K562 (cell line): ENCODE results near the gene BEST3. TPM values are rescaled to one million over a fixed set of nuclear protein-coding genes. Genes with fewer than 3 reads are reported as not detected.

Source experiments
- CHD2 ChIP-seq: IDR thresholded peaks from 2 replicates; pipeline ENCODE4 v1.6.1; 2011; ENCODE audit warnings: low read depth, low read length
- ESRRA ChIP-seq: fragments of 450-650 bp; IDR thresholded peaks from 2 replicates; pipeline ENCODE4 v1.6.1; 2014; ENCODE audit warnings: low read depth, mild to moderate bottlenecking, moderate library complexity, borderline replicate concordance
- HDAC6 ChIP-seq: IDR thresholded peaks from 2 replicates; pipeline ENCODE4 v1.6.1; 2012; ENCODE audit warnings: low read depth, mild to moderate bottlenecking, control low read depth, inconsistent platforms, low read length, moderate library complexity
- IFI16 ChIP-seq: fragments of 250-450 bp; sonication (Bioruptor Pico); IDR thresholded peaks from 2 replicates; pipeline ENCODE4 v2.1.2; 2022; ENCODE audit warnings: mild to moderate bottlenecking, inconsistent platforms
- MCM2 ChIP-seq: fragments of 450-650 bp; IDR thresholded peaks from 2 replicates; pipeline ENCODE4 v1.6.1; 2017; ENCODE audit warnings: low read depth, mild to moderate bottlenecking
- MXI1 ChIP-seq: IDR thresholded peaks from 2 replicates; pipeline ENCODE4 v1.6.1; 2011; ENCODE audit warnings: low read depth, mild to moderate bottlenecking, improper control_type of control experiment, low read length
- NCOA6 ChIP-seq: fragments of 450-650 bp; IDR thresholded peaks from 2 replicates; pipeline ENCODE4 v1.6.1; 2017; ENCODE audit warnings: mild to moderate bottlenecking
- POLR2AphosphoS2 ChIP-seq: IDR thresholded peaks from 2 replicates; pipeline ENCODE4 v1.6.1; 2012; ENCODE audit warnings: low read length, improper control_type of control experiment
- POLR2AphosphoS5 ChIP-seq: IDR thresholded peaks from 2 replicates; pipeline ENCODE4 v1.6.1; 2011; ENCODE audit warnings: mild to moderate bottlenecking, low read depth, low read length, moderate library complexity; ENCODE audit not compliant: control insufficient read depth, insufficient read depth
- SMAD4 ChIP-seq: fragments of 250-450 bp; sonication (Bioruptor Pico); conservative IDR thresholded peaks from 2 replicates; pipeline ENCODE4 v1.8.0; 2021; ENCODE audit warnings: inconsistent platforms, mild to moderate bottlenecking, moderate library complexity
- SMARCB1 ChIP-seq: IDR thresholded peaks from 2 replicates; pipeline ENCODE4 v1.6.1; 2011; ENCODE audit warnings: improper control_type of control experiment, low read depth; ENCODE audit not compliant: insufficient read length
- SMC3 ChIP-seq: conservative IDR thresholded peaks from 2 replicates; pipeline ENCODE4 v1.6.1; 2011; ENCODE audit warnings: low read depth, low read length, improper control_type of control experiment; ENCODE audit not compliant: insufficient read depth
- SREBF1 ChIP-seq: fragments of 150-350 bp; IDR thresholded peaks from 2 replicates; pipeline ENCODE4 v1.6.1; 2014; ENCODE audit warnings: antibody characterized with exemption, low read depth, low read length, borderline replicate concordance
- THRAP3 ChIP-seq: fragments of 450-650 bp; IDR thresholded peaks from 2 replicates; pipeline ENCODE4 v1.6.1; 2016; ENCODE audit warnings: mild to moderate bottlenecking, inconsistent platforms, borderline replicate concordance
- ZBTB17 ChIP-seq: fragments of 450-650 bp; formaldehyde crosslinking; IDR thresholded peaks from 2 replicates; pipeline ENCODE4 v1.4.0; 2020; ENCODE audit warnings: mild to moderate bottlenecking
- ZNF12 ChIP-seq: sonication (generic); formaldehyde crosslinking; IDR thresholded peaks from 2 replicates; pipeline ENCODE4 v1.4.0; 2020; ENCODE audit warnings: mild to moderate bottlenecking, missing genetic modification reagents
- ZNF197 ChIP-seq: fragments of 200-800 bp; sonication (Bioruptor generic); IDR thresholded peaks from 2 replicates; pipeline ENCODE4 v1.6.1; 2016; ENCODE audit warnings: low read depth, missing genetic modification characterization, missing compliant biosample characterization
- ZNF395 ChIP-seq: fragments of 200-800 bp; sonication (Bioruptor generic); IDR thresholded peaks from 2 replicates; pipeline ENCODE4 v1.6.1; 2017; ENCODE audit warnings: missing genetic modification characterization, missing compliant biosample characterization
- ZNF644 ChIP-seq: fragments of 200-800 bp; sonication (Bioruptor generic); IDR thresholded peaks from 2 replicates; pipeline ENCODE4 v1.6.1; 2016; ENCODE audit warnings: low read depth, missing genetic modification characterization, missing compliant biosample characterization
- ZNF75A ChIP-seq: fragments of 450-650 bp; formaldehyde crosslinking; IDR thresholded peaks from 2 replicates; pipeline ENCODE4 v1.4.0; 2020; ENCODE audit warnings: mild to moderate bottlenecking
- ZNF76 ChIP-seq: fragments of 250-450 bp; sonication (Bioruptor Pico); IDR thresholded peaks from 2 replicates; pipeline ENCODE4 v1.4.0; 2020; ENCODE audit warnings: mild to moderate bottlenecking, moderate library complexity, borderline replicate concordance
- polyA plus RNA-seq, 8 experiments: library from polyadenylated mRNA; depleted of rRNA in 4 of 8; stranded (reverse) in 5 of 8; unstranded in 3 of 8; fragments of >200 nt; fragmentation: Nextera tagmentation in 2 of 8; fragmentation: Illumina TruSeq in 1 of 8; extraction: Ambion mirVana in 2 of 8; extraction: Trizol in 1 of 8; gene quantifications; 2 replicates each; pipeline versions ENCODE4 v1.2.1 to v1.2.3, GENCODE V29; 2011 to 2014; ENCODE audit warnings: inconsistent platforms in 1 of 8, missing spikeins in 1 of 8
- total RNA-seq, 7 experiments: library from RNA; depleted of rRNA in 6 of 7; stranded (reverse); fragments of >200 nt in 6 of 7; fragmentation: Illumina TruSeq in 2 of 7; extraction: Trizol in 2 of 7; gene quantifications; 2 replicates each; pipeline versions ENCODE4 v1.2.1 to v1.2.3, GENCODE V29; 2011 to 2021; ENCODE audit warnings: low replicate concordance in 1 of 7
- TF ChIP-seq, protein P1 (sequence below): fragments of 250-450 bp; sonication (Bioruptor Pico); IDR thresholded peaks from 2 replicates; pipeline ENCODE4 v1.4.0; 2020
- TF ChIP-seq, protein P2 (sequence below): fragments of 450-650 bp; formaldehyde crosslinking; IDR thresholded peaks from 2 replicates; pipeline ENCODE4 v1.4.0; 2022; ENCODE audit warnings: mild to moderate bottlenecking, moderate library complexity

BEST3 gene
- total and polyA plus RNA-seq, 9 of the 15 experiments (the other 6 are each of a cell fraction or from before 2014, with no cell fraction given) = 0.15 TPM; not detected in 8

- TF ChIP-seq, protein P1, sequence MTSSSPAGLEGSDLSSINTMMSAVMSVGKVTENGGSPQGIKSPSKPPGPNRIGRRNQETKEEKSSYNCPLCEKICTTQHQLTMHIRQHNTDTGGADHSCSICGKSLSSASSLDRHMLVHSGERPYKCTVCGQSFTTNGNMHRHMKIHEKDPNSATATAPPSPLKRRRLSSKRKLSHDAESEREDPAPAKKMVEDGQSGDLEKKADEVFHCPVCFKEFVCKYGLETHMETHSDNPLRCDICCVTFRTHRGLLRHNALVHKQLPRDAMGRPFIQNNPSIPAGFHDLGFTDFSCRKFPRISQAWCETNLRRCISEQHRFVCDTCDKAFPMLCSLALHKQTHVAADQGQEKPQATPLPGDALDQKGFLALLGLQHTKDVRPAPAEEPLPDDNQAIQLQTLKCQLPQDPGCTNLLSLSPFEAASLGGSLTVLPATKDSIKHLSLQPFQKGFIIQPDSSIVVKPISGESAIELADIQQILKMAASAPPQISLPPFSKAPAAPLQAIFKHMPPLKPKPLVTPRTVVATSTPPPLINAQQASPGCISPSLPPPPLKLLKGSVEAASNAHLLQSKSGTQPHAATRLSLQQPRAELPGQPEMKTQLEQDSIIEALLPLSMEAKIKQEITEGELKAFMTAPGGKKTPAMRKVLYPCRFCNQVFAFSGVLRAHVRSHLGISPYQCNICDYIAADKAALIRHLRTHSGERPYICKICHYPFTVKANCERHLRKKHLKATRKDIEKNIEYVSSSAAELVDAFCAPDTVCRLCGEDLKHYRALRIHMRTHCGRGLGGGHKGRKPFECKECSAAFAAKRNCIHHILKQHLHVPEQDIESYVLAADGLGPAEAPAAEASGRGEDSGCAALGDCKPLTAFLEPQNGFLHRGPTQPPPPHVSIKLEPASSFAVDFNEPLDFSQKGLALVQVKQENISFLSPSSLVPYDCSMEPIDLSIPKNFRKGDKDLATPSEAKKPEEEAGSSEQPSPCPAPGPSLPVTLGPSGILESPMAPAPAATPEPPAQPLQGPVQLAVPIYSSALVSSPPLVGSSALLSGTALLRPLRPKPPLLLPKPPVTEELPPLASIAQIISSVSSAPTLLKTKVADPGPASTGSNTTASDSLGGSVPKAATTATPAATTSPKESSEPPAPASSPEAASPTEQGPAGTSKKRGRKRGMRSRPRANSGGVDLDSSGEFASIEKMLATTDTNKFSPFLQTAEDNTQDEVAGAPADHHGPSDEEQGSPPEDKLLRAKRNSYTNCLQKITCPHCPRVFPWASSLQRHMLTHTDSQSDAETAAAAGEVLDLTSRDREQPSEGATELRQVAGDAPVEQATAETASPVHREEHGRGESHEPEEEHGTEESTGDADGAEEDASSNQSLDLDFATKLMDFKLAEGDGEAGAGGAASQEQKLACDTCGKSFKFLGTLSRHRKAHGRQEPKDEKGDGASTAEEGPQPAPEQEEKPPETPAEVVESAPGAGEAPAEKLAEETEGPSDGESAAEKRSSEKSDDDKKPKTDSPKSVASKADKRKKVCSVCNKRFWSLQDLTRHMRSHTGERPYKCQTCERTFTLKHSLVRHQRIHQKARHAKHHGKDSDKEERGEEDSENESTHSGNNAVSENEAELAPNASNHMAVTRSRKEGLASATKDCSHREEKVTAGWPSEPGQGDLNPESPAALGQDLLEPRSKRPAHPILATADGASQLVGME = 0 out of 2 replicates have a peak, but pooled peaks have one; percentile 16
- 0 out of 2 replicates have a peak, but pooled peaks have one; percentile 17 for TF ChIP-seq CHD2
- peak; percentile 98 for TF ChIP-seq ZNF644 (tag)
- peak; percentile 78 for TF ChIP-seq ZBTB17
- peak; percentile 92 for TF ChIP-seq ZNF12
- TF ChIP-seq MCM2 = no peak
- no peak for TF ChIP-seq SMC3
- peak; percentile 99 for TF ChIP-seq ZNF395 (CRISPR knock-in tag)
- TF ChIP-seq, protein P2, sequence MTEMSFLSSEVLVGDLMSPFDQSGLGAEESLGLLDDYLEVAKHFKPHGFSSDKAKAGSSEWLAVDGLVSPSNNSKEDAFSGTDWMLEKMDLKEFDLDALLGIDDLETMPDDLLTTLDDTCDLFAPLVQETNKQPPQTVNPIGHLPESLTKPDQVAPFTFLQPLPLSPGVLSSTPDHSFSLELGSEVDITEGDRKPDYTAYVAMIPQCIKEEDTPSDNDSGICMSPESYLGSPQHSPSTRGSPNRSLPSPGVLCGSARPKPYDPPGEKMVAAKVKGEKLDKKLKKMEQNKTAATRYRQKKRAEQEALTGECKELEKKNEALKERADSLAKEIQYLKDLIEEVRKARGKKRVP = peak; percentile 73
- no peak for TF ChIP-seq POLR2AphosphoS2
- TF ChIP-seq SMARCB1 = peak; percentile 59
- peak; percentile 86 for TF ChIP-seq MXI1
- peak; percentile 73; the same call in 1 of the 2 replicates for TF ChIP-seq SREBF1
- 0 out of 2 replicates have a peak, but pooled peaks have one; percentile 64 for TF ChIP-seq ZNF76 (CRISPR knock-in tag)
- TF ChIP-seq THRAP3 = no peak
- no peak for TF ChIP-seq ZNF75A (CRISPR knock-in tag)
- TF ChIP-seq POLR2AphosphoS5 = peak; percentile 100
- TF ChIP-seq NCOA6 = no peak
- TF ChIP-seq IFI16 (CRISPR knock-in tag) = no peak
- peak; percentile 31; the same call in 1 of the 2 replicates for TF ChIP-seq ESRRA
- TF ChIP-seq SMAD4 (CRISPR knock-in tag) = peak; percentile 99
- TF ChIP-seq ZNF197 (CRISPR knock-in tag) = peak; percentile 90; the same call in 1 of the 2 replicates
- TF ChIP-seq HDAC6 = no peak
These were observed 75.1 kb downstream of the BEST3 start (continued) for GRCh38 chr12:69623970-69624369.
